GM12872 (cell line): ENCODE data around the gene PCDHGA3.
A peak's percentile ranks its signal among the peaks of the same experiment; 100 is the strongest.

Experiments
- TF ChIP-seq, protein P1 (sequence below): IDR thresholded peaks from 3 replicates; pipeline ENCODE4 v1.5.1; 2011; ENCODE audit warnings: low read depth, mild to moderate bottlenecking, low read length, moderate library complexity; ENCODE audit not compliant: insufficient read depth

The PCDHGA3 gene

DNA sequence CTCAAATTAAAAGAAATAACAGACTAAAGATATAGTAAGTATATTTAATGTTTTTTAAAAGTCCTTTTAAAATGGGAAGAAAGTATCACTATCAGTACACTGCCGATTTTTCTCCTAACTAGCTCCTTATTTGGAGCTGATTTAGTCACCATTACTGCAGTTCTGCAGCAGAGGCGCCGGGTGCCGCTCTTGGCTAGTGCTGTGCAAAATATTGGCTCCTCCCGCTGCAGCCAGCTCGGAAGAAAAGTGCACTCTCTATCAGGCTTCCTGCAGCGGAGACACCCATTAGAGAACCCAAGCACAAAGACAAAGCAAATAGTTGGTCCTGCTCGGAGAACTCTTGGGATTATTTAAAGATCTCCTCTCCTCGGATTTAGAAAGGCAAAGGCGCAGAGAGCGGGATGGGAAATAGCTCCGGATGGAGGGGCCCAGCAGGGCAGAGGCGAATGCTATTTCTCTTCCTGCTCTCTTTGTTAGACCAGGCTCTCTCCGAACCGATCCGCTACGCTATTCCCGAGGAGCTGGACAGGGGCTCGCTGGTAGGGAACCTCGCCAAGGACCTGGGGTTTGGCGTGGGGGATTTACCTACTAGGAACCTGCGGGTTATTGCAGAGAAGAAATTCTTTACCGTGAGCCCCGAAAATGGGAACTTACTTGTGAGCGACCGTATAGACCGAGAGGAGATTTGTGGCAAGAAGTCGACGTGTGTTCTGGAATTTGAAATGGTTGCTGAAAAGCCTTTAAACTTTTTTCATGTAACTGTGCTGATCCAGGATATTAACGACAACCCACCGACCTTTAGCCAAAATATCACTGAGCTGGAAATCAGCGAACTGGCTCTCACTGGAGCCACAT lies 26.6 kb downstream of the PCDHGA3 start, which contains the start of gene PCDHGB3:
PCDHGB3 (plus strand) TSS at position 249 of the 855 bp plus-strand sequence; CDS start at position 402, 153 bp downstream.
- TF ChIP-seq, protein P1, sequence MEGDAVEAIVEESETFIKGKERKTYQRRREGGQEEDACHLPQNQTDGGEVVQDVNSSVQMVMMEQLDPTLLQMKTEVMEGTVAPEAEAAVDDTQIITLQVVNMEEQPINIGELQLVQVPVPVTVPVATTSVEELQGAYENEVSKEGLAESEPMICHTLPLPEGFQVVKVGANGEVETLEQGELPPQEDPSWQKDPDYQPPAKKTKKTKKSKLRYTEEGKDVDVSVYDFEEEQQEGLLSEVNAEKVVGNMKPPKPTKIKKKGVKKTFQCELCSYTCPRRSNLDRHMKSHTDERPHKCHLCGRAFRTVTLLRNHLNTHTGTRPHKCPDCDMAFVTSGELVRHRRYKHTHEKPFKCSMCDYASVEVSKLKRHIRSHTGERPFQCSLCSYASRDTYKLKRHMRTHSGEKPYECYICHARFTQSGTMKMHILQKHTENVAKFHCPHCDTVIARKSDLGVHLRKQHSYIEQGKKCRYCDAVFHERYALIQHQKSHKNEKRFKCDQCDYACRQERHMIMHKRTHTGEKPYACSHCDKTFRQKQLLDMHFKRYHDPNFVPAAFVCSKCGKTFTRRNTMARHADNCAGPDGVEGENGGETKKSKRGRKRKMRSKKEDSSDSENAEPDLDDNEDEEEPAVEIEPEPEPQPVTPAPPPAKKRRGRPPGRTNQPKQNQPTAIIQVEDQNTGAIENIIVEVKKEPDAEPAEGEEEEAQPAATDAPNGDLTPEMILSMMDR: peak; percentile 72

GRCh38 chr5:141371572-141372475 lies 28.2 kb downstream of the PCDHGA3 start:
- TF ChIP-seq, protein P1: no peak

GRCh38 chr5:141373673-141374317 lies 30.2 kb downstream of the PCDHGA3 start, which contains the start of gene PCDHGA6:
PCDHGA6 (plus strand) TSS chr5:141373891; CDS start chr5:141374084, 193 bp downstream.
- TF ChIP-seq, protein P1: peak; percentile 45; the same call in 1 of the 3 replicates

GRCh38 chr5:141374627-141375026 lies 31.0 kb downstream of the PCDHGA3 start:
- TF ChIP-seq, protein P1: no peak

DNA sequence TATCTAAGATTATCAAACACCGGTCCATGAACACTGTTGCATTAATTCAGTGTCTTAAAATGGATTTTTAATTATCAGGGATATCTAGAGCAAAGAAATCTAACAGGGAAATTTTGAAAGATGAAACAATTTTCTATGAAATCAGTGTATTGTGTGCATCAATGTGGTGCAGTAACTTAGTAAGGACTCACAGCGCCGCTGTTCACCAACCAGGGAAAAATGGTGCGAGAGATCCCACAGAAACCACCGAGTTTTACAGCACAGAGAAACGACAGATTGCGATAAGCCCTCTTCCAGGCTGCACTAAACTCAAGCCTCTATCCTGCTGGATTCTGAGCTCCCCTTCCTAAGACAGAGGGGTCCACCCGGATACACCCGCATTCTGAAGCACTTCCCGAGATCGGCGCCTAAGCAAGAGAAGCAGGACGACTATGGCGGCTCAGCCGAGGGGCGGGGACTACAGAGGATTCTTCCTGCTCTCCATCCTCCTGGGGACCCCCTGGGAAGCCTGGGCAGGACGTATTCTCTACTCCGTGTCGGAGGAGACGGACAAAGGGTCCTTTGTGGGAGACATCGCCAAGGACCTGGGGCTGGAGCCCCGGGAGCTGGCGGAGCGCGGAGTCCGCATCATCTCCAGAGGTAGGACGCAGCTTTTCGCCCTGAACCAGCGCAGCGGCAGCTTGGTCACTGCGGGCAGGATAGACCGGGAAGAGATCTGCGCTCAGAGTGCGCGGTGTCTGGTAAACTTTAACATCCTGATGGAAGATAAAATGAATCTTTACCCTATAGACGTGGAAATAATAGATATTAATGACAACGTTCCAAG lies 39.1 kb downstream of the PCDHGA3 start, which contains the start of gene PCDHGA7:
PCDHGA7 (plus strand) TSS at position 274 of the 826 bp plus-strand sequence; CDS start at position 432, 158 bp downstream.
- TF ChIP-seq, protein P1: 0 out of 3 replicates have a peak, but pooled peaks have one; percentile 1

DNA sequence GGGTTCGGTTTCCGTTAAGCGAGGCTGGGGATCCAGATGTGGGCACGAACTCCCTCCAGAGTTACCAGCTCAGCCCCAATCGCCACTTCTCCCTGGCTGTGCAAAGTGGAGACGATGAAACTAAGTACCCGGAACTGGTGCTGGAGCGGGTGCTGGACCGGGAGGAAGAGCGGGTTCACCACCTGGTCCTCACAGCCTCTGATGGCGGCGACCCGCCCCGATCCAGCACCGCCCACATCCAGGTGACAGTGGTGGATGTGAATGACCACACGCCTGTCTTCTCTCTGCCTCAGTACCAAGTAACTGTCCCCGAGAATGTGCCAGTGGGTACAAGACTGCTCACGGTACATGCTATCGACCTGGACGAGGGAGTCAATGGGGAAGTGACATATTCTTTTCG lies 39.7 kb downstream of the PCDHGA3 start:
- TF ChIP-seq, protein P1: no peak
